NCI-H345 (cell line): ENCODE data around the gene ACTR3C.

Experiments
- DNase-seq: peaks from one replicate; lab custom pipeline; 2025; lab: John Stamatoyannopoulos, UW

ACTR3C gene

DNA sequence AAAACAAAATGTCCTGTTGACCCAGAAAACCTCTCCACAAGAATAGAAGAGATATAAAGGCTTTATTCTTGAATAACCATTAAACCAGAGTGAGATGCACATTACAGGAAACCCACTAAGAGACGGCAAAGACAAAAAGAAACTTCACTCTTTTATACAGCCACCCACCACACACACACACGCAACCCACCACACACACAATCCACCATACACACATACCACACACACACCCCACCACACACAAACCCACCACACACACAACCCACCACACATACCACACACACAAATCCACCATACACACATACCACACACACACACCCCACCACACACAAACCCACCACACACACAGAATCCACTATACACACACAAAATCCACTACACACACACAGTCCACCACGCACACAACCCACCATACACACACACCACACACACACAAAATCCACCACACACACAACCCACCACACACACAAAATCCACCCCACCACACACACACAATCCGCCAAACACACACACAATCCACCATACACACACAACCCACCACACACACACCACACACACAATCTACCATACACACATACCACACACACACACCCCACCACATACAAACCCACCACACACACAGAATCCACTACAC, 35.8 kb upstream of the ACTR3C start:
- DNase-seq, result no peak

DNA sequence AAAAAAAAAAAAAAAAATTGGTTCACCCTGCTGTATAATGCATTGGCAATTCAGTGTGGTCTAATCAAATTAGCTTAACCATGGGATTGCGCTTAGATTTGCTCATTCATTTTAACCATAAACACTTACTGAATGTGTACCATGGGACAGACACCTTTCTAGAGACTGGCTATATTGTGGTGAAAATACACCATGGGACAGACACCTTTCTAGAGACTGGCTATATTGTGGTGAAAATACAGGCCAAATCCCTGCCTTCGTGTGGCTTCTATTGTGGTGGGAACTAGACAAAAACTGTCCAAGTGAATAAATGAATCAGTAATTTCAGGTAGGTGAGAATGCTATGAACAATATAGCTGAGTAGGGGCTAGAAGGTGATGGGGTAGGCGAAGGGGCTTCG, 35.1 kb upstream of the ACTR3C start:
- DNase-seq, result no peak

DNA sequence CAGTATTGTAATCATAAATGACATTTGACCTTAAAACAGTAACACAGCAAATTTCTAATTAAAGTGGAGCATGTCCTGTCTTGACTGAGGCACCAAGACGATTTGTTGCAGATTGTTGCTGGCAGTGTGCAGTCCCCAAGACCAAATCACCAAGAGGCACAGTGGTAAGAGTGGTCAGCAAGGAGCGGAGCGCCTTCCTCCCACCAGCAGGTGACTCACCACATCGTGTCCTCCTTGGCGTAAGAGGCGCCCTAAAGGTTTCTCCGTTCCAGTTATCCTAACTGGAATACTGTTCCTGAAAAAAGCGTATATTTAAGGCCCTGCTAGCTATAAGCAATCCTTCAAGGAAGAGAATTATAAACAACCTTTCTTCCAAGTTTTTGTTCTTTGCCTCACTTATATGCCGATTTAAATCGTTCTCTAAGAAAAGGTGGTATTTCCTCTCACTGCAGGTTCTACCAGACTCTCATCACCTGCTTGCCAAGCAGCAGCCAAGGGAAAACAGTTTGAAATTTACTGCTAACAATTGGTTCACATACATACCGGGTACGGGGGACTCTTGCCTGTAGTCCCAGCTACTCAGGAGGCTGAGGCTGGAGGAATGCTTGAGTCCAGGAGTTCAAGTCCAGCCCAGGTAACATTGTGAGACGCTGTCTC, 34.6 kb upstream of the ACTR3C start:
- no peak for DNase-seq

DNA sequence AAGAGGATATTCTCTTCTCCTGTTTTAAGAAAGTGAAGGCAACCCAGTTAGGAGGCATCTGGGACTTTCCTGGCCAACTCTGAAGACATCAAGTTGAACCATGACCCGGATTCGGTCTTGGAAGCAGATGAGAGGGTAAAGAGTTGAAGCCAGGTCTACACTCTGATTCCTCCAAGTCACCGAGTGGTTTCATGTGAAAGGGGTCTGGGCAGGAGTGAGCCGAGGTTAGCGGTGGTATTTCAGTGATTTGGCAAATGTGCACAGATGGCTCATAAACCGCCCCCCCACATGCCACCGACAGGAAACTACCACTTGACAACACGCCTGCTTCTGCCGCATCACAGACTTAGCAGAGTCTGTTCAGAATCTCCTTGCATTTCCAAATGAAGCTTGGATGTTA, 33.9 kb upstream of the ACTR3C start:
- no peak for DNase-seq

DNA sequence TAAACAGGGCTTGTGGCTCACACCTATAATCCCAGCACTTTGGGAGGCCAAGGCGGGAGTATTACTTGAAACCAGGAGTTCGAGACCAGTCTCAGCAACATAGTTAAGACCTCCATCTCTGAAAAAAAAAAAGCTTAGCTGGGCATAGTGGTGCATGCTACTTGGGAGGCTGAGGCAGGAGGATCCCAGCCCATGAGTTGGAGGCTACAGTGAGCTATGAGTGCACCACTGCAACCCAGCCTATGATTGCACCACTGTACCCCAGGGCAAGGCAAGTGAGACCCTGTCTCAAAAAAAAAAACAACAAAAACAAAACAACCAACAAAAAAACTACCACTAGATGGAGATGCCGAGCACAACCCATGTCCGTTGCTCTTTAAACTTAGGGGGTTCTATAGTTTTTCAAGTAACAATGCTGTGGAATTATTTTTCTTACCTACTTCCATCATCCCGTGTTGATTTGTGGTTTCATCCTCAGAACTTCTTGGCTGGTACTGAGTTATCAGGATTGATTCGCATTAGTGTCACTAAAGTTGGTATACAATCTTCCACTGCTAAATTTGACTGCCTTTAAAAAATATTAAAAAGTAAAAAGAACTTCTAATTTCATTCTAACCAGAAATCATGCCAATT, 33.0 kb upstream of the ACTR3C start:
- DNase-seq, result peak; percentile 20

DNA sequence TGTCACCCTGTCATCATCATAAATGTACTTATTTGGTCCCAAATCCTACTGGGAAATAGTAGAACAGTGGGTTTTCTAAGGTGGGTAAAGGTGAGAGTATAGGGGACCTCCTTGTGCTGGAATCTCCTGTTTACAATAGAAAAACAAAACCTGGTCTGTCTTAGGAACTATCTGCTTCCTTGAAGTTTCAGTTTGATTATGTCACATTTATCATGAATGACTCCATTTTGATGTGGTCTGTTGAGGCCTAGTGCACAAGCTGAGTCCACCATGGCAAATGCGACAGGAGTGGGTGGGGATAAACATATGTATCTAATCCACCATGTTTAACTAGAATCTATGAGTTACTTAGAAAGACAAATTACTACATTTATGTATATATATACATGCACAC, 32.3 kb upstream of the ACTR3C start:
- no peak for DNase-seq

DNA sequence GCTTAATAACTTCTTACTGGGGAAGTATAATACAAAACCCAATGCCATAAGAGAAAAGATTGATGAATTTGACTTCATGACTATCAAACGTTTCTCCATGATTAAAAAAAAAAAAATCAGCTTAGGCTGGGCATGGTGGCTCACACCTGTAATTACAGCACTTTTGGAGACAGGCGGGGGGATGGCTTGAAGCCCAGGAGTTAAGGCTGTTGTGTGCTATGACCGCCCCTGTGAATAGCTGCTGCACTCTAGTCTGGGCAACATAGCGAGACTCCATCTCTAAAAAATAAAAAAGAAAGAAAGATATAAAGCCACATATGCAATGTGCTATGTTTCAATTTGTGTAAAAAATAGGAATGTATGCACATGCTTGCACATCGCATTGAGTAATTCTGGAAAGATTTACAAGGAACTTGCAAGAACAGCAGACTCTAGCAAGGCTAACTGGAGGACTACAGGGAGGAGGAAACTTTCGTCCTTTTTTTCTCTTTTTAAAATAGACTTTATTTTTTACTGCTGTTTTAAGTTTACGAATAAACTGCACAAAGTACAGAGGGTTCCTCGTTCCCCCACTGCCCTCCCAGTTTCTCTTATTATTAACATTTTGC, 28.3 kb upstream of the ACTR3C start:
- no peak for DNase-seq

DNA sequence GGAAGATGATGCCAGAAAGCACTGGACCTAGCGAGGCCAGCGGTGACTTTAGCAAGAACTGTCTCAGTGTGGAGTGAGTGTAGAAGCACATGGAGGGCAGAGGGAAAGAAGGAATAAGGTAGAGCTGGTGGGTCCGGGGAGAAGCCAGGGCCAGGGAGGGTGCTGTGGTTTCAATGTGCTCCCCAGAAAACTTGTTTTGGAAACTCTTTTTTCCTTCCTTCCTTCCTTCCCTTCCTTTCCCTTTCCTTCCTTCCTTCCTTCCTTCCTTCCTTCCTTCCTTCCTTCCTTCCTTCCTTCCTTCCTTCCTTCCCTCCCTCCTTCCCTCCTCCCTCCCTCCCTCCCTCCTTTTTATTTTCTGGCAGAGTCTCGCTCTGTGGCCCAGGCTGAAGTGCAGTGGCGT, 23.6 kb upstream of the ACTR3C start:
- no peak for DNase-seq

DNA sequence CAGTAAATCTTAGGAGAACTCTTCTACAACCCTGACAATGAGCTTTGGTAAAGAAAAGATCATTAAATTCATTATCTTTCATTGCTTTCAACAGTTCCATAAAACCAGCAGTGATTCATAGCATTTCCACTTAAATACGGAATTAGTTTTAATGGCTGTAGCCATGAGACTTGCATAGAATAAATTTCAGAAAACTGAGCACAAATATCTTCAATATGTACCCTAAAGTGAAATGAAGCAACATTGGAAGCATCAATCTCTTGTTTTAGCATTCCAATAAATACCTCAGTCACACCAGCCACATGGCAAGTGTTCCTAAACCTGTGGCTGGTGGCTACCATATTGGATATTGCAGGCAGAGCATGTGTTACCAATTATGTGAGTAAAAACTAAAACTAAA, 21.7 kb upstream of the ACTR3C start:
- no peak for DNase-seq

DNA sequence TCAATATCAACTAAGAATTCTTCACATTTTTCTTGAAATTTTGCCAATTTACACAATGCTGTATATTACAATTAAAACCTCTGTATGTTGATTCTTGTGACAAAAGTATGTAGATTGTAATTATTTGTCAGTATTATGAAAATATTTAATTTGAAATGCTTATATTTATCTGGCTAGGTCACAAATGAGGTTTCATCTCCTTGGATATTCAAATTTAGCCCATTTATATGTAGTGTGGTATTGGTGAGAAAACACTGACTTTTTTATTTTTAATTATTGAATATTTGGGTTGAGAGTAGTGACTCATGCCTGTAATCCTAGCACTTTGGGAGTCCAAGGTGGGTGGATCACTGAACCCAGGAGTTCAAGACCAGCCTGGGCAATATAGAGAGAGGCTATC, 21.0 kb upstream of the ACTR3C start:
- no peak for DNase-seq

DNA sequence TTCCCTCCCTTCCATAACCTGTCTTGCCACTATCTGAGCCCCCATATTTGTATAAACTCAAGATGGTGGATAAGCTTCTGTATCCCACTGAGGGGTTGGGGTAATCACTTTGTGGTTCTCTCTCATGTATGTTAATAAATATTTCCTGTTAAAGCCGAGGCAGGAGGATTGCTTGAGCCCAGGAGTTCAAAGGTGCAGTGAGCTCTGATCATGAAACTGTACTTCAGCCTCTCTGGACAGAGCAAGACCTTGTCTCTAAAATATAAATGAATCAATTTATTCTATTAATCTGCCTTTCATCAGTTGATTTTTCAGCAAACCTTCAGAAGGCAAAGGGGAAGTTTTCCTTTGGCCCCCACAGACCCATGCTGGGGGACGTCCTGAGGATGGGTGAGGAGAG, 19.9 kb upstream of the ACTR3C start:
- no peak for DNase-seq

DNA sequence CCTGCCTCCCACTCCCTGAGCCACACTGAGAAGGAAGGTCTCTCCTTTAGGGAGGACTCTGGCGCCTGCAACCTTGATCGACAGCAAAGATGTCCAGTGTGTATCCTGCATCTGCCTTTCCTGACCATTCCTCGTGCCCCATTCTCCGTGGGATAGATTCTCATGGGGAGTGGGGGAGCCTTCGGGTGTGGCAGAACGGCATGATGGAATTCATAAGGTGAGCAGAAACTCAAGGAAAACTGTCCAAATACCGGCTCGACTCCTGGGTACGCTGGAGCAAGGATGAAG, 18.7 kb upstream of the ACTR3C start:
- no peak for DNase-seq

DNA sequence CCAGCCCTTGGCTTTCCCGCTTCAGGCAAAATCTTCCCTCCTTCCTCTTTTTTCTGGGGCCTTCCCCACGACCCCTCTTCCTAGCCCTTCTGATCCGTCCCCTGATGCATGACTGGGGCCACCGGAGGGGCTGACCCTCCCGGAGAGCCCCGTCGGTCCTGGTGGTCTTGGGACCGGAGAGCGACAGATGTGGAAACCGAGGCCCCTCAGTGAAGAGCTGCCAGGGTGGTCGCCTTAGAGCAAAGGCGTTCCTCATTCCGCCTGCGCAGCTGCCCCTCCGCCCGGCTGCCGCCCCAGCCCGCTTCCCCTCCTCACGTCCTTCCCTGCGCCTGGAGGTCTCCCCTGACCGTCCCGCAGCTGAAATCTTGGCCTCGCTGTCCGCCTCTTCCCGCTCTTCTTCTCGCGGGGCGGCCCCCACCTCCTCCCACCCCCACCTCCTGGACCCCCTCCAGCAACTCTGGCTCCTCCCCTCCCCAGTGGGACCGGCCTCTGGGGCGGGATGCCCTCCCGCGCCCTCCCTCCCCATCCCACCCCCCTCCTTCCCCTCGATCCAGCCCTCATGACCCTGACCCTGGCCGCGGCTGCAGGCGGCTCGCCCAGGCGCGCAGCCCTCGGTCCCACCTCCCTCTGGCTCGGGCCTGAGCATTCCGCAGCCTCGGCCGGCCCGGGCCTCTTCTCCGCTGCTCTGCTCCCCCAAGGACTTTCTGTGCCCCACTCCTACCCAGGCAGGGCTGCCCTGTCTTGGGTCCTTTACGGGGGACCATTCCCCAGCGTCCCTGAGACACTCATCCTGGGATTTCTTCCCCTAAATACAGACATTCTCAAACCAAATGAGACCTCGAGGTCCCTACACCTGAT, 18.1 kb upstream of the ACTR3C start, which contains the start of gene RARRES2:
Gene RARRES2 (minus strand): TSS at position 367 of the 858 bp plus-strand sequence. CDS start 1,020 bp downstream, outside the sequence.
- DNase-seq, result no peak

DNA sequence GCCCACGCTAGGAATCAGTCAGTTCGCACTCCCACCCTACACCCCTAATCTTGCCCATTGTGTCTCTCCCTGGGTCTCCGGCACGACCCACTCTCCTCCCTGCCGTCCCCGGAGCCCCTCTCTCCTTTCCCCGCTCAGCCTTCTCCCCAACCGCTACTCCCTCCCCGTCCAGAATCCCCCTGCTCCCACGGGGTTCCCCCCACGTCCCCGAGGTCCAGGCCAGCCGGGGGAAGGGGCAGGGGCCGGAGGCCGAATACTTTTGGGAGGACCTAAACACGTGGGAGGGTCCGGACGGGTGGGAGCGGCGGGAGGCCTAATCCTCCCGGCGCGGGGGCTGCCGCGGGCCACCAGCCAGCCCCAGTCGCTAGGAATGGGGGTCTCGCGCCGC, 17.5 kb upstream of the ACTR3C start:
- no peak for DNase-seq

DNA sequence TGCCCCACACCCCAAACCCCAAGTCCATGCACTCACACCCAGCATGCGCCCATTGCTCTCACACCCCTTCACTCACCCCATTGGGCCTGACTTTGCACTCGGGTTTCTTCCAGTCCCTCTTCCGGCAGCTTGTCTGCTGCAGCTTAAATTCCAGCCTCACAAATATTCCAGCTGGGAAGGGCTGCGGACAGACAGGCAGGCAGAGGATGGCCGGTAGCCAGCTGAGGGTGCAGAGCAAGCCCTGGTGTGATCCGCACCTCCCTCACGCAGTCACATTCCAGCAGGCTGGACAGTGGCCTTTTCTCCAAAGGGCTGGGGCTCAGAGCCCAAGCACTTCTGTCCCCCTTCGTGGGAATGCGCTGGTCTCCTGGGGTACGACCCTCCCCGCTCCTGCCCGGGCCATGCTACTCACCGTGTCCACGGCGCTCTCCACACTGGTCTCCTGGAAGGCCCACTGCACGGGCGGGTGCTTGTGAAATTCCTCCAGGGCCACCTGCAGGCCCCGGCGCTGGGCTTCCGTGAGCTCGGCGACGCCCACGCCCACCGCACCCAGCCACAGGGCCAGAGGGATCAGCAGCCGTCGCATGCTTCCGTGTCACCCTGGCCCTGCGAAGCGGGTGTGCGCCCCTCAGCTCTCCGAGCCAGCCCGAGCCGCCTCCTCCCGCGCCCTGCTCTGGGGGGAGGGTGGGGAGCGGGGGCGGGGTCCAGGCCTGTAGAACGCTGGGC, 16.8 kb upstream of the ACTR3C start:
- DNase-seq, result no peak

DNA sequence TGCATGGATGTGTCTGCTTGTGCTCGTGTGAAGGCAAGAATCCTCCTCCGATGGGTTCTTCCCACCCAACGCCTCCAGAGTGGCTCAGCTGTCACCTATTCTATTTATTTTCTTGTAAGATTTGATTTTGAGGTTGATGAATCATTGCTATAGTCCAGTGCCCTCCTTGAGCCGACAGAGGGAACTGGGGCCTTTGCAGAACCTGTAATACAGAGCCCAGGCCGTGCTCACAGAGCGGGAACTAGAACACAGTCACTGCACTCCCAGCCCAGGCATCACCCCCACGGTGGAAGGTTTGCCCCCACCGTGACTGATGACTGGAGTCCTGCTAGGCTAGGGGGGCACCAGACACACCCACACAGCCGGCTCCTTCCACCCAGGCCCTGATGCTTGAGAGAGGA, 16.1 kb upstream of the ACTR3C start:
- DNase-seq, result no peak

DNA sequence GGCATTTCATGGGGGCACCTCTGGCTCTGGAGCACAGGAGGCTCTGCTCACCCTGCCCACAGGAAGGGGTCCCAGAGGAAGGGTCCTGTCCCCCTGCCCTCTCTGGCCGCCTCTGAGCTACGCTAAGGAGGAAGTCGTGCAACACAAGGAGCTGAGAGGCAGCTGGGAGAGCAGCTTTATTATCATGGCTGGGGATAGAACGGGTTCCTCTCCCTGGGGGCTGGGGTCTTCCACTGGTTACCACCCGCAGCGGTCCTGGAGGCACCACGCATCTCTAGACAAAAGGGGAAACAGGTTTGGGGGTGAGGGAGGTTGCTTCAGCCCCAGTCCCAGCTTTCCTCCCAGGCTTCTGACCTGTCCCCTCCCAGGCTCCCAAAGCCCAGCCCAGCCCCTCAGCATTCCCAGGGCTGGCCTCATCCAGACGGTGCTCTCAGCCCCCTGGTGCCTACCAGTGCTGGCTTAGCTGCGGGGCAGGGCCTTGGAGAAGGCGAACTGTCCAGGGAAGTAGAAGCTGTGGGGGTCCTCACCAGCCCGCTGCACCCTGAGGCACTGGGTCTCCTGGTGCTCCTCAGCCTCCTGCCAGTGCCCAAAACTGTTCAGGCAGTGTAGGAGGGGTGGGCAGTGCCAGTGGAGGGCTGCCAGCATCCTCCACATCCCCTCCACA, 15.0 kb upstream of the ACTR3C start:
- DNase-seq, result no peak

DNA sequence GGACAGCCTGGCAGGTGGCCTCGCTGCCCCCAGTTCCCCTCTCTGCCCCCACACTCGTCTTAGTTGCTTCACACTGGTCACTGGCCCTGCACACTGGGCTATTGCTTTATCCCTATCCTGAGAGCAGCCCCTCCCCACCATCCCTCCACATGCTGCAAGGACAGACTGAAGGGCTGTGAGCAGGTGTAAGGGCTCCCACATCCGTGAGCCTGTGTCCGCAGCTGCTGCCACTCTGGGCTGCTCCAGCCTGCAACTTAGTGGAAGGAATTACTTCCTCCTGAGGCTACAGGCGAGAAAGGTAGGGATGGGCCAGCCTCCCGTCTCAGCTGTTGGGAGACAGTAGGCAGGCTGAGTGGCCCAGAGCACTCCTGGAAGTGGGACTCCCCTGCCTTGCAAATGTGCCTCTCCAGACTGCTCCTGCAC, 14.3 kb upstream of the ACTR3C start:
- DNase-seq, result no peak

DNA sequence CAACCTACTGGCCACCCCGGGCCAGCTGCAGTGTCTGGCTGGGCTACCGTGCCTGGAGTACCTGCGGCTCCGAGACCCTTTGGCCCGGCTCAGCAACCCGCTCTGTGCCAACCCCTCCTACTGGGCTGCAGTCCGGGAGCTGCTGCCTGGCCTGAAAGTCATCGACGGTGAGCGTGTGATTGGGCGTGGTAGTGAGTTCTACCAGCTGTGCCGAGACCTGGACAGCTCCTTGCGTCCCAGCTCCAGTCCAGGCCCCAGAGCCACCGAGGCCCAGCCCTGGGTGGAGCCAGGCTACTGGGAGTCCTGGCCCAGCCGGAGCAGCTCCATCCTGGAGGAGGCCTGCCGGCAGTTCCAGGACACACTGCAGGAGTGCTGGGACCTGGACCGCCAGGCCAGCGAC, 13.8 kb upstream of the ACTR3C start:
- no peak for DNase-seq

DNA sequence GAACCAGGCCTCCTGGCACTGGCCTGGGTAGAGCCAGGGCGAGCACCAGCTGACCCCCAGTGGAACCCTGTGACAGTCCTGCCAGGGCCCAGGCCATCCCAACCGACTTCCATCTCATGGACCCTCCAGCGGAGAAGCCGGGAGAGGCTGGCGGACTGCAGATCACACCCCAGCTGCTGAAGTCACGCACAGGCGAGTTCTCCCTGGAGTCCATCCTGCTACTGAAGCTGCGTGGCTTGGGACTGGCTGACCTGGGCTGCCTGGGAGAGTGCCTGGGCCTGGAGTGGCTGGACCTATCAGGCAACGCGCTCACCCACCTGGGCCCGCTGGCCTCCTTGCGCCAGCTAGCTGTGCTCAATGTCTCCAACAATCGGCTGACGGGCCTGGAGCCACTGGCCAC, 13.4 kb upstream of the ACTR3C start:
- no peak for DNase-seq

DNA sequence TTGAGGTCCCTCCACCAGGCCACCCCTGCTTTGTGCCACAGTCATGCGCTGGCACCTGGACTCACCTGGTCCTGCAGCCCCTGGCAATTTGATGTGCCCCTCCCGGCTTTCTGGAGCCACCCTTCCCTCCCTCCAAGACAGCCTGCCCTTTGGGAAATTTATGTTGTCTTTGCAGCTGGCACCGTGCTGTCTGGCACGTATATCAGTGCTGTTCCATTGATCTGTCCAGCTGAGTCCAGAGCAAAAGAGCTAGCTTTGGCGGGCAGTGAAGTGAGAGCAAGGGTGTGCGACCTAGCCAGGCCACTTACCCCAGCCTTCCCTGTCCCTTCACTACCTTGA, 12.4 kb upstream of the ACTR3C start:
- DNase-seq, result no peak
